B cell (primary cell): ENCODE data around the gene SLC9A3.

Experiments used
- EZH2 ChIP-seq: IDR thresholded peaks from 2 replicates; pipeline ENCODE4 v1.6.1; 2012; ENCODE audit warnings: borderline replicate concordance, low read depth, mild to moderate bottlenecking, moderate library complexity, low read length; ENCODE audit not compliant: insufficient read depth, poor library complexity, severe bottlenecking
- TF ChIP-seq, protein P1 (sequence below): fragments of 200-600 bp; IDR thresholded peaks from one replicate; pipeline ENCODE4 v1.8.0; 2022; ENCODE audit warnings: antibody characterized with exemption, mild to moderate bottlenecking

DNA sequence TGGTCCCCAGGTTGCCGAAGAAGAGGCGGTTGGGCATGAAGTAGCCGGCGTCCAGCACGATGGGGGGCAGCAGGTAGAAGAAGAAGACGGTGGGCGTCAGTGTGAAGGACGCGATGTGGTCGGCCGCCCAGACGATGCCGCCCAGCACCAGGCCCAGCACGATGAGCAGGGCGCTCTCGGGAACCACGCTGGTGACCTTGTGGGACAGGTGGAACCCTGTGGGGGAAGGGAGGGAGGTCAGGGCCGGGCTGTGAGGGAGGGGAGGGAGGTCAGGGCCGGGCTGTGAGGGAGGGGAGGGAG is 32.4 kb downstream of the SLC9A3 start:
- TF ChIP-seq, protein P1, sequence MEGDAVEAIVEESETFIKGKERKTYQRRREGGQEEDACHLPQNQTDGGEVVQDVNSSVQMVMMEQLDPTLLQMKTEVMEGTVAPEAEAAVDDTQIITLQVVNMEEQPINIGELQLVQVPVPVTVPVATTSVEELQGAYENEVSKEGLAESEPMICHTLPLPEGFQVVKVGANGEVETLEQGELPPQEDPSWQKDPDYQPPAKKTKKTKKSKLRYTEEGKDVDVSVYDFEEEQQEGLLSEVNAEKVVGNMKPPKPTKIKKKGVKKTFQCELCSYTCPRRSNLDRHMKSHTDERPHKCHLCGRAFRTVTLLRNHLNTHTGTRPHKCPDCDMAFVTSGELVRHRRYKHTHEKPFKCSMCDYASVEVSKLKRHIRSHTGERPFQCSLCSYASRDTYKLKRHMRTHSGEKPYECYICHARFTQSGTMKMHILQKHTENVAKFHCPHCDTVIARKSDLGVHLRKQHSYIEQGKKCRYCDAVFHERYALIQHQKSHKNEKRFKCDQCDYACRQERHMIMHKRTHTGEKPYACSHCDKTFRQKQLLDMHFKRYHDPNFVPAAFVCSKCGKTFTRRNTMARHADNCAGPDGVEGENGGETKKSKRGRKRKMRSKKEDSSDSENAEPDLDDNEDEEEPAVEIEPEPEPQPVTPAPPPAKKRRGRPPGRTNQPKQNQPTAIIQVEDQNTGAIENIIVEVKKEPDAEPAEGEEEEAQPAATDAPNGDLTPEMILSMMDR, result no peak
- TF ChIP-seq EZH2, result no peak
